Measurements from ENCODE around the gene SEMA6B.
"Not testable (repeated sequence)": the region's sequence is repeated elsewhere in the genome, so short reads cannot be mapped to it uniquely, and the experiment has no call there.

Gene SEMA6B

DNA sequence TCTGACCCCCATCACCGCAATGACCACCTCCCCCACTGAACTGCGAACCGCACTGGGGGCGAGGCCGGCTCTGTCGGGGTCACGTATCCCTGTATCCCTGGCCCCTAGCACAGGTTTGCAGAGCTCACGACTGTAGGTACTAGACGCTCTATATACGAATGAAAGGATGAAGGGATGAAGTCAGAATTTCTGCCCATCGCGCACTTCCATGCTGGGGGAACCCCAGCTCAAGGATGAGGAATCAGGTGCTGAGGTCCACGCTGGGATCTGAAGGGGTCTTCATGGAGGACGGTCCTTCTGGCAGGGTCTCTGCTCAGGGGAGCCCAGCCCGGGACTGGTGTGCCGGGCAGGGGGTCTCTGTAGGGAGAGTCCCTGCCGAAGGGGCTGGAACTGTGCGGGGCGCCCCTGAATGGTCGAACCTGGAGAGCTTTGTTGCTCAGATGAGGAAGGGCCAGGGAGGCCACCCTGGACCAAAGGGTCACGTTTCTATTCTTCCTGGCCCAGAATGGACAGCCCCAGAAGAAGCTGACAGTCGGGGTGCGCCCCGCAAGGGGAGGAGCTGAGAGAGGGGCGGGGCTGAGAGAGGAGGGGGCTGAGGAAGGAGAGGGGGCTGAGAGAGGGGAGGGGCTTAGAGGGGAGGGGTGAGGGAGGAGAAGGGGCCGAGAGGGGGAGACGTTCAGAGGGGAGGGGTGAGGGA is 37.9 kb upstream of the SEMA6B start:
- TF ChIP-seq, protein P1, sequence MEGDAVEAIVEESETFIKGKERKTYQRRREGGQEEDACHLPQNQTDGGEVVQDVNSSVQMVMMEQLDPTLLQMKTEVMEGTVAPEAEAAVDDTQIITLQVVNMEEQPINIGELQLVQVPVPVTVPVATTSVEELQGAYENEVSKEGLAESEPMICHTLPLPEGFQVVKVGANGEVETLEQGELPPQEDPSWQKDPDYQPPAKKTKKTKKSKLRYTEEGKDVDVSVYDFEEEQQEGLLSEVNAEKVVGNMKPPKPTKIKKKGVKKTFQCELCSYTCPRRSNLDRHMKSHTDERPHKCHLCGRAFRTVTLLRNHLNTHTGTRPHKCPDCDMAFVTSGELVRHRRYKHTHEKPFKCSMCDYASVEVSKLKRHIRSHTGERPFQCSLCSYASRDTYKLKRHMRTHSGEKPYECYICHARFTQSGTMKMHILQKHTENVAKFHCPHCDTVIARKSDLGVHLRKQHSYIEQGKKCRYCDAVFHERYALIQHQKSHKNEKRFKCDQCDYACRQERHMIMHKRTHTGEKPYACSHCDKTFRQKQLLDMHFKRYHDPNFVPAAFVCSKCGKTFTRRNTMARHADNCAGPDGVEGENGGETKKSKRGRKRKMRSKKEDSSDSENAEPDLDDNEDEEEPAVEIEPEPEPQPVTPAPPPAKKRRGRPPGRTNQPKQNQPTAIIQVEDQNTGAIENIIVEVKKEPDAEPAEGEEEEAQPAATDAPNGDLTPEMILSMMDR (IDR thresholded peaks at IDR 0.05; ENCODE audit: low read depth, low read length), result no peak
- Histone ChIP-seq H3K9me3 (ENCODE audit: severe bottlenecking) (no peaks in the 10 kb centered on the region), H3K4me3 (ENCODE audit: low read depth, low read length) (peak overlapping the region; percentile 25), H3K27me3 (ENCODE audit: insufficient read depth, low read depth, severe bottlenecking) (no peaks in the 10 kb centered on the region), H3K27ac (peak overlapping the region; percentile 14; the same call in 1 of the 2 replicates), H3K36me3 (no peaks in the 10 kb centered on the region)
- DNase-seq, result peak; percentile 75

GRCh38 chr19:4596033-4596904 is 36.8 kb upstream of the SEMA6B start:
- Histone ChIP-seq H3K27me3 (ENCODE audit: insufficient read depth, low read depth, severe bottlenecking) (no peaks in the 10 kb centered on the region), H3K36me3 (no peaks in the 10 kb centered on the region), H3K9me3 (ENCODE audit: severe bottlenecking) (no peaks in the 10 kb centered on the region), H3K27ac (peak overlapping the region; percentile 42), H3K4me3 (ENCODE audit: low read depth, low read length) (no peak overlapping the region)
- peak; percentile 85 for DNase-seq
- TF ChIP-seq, protein P1 (IDR thresholded peaks at IDR 0.05; ENCODE audit: low read depth, low read length), result no peak

GRCh38 chr19:4595158-4595557 is 35.7 kb upstream of the SEMA6B start:
- DNase-seq; H3K4me3 ChIP-seq (ENCODE audit: low read depth, low read length); H3K9me3 ChIP-seq (ENCODE audit: severe bottlenecking); H3K36me3 ChIP-seq; H3K27me3 ChIP-seq (ENCODE audit: insufficient read depth, low read depth, severe bottlenecking); H3K27ac ChIP-seq: not testable (repeated sequence)

DNA sequence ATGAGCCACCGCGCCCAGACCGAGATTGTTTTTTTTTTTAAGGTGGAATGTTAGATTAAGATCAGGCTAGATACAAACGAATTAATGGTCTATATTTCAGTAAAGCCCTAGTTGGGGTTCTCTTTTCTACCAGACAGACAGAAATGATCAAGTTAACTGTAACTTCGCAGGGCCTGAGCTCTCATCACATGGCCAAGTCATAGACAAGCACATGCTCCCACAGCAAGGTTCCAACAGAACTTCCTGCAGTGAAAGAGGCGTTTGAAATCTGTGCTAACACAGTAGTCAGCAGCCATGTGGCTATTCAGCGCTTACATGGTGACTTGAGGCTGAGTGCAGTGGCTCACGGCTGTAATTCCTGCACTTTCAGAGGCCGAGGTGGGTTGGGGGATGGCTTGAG is 34.7 kb upstream of the SEMA6B start:
- TF ChIP-seq, protein P1 (IDR thresholded peaks at IDR 0.05; ENCODE audit: low read depth, low read length), result no peak
- H3K27ac ChIP-seq, result no peak overlapping the region
- H3K4me3 ChIP-seq (ENCODE audit: low read depth, low read length), result no peak overlapping the region
- no peak for DNase-seq
- no peaks in the 10 kb centered on the region for H3K36me3 ChIP-seq
- H3K27me3 ChIP-seq (ENCODE audit: insufficient read depth, low read depth, severe bottlenecking), result no peaks in the 10 kb centered on the region
- H3K9me3 ChIP-seq (ENCODE audit: severe bottlenecking), result no peaks in the 10 kb centered on the region

DNA sequence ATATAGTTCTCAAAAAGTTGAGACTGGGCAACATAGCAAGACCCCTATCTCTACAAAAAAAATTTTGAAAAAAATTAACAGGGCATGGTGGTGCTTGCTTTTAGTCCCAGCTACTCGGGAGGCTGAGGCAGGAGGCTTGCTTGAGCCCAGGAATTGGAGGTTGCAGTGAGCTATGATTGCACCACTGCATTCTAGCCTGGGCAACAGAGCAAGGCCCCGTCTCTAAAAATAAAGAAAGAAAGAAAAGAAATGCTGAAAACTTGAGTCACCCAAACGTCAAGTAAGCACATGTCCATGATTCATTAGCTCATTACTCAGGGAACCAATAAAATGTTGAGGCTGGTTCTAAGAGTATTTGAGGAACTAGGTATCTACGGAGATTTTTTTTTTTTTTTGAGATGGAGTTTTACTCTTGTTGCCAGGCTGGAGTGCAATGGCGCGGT is 33.9 kb upstream of the SEMA6B start:
- no peaks in the 10 kb centered on the region for H3K9me3 ChIP-seq (ENCODE audit: severe bottlenecking)
- H3K27ac ChIP-seq, result no peak overlapping the region
- no peaks in the 10 kb centered on the region for H3K27me3 ChIP-seq (ENCODE audit: insufficient read depth, low read depth, severe bottlenecking)
- H3K4me3 ChIP-seq (ENCODE audit: low read depth, low read length), result no peak overlapping the region
- H3K36me3 ChIP-seq, result no peaks in the 10 kb centered on the region
- TF ChIP-seq, protein P1 (IDR thresholded peaks at IDR 0.05; ENCODE audit: low read depth, low read length), result no peak
- no peak for DNase-seq

DNA sequence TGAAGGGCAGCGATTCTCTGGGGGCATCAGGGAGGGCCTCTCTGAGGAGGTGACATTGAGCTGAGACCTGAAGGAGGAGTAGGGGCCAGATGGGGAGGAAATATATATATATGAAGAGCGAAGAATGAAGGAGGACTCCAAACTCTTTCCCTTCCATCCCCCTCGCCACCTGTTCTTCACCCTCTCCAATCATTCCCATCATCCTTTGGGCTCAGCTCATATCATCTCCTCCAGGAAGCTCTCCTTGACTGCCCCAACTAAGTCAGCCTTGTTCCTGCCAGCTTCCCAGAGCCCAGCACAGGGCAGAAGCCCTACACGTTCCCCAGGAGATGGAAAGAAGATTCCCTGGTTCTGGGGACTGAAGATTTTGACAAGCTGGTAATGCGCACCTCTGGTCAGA is 33.0 kb upstream of the SEMA6B start:
- no peaks in the 10 kb centered on the region for H3K27me3 ChIP-seq (ENCODE audit: insufficient read depth, low read depth, severe bottlenecking)
- no peaks in the 10 kb centered on the region for H3K36me3 ChIP-seq
- no peak for DNase-seq
- H3K9me3 ChIP-seq (ENCODE audit: severe bottlenecking), result no peaks in the 10 kb centered on the region
- TF ChIP-seq, protein P1 (IDR thresholded peaks at IDR 0.05; ENCODE audit: low read depth, low read length), result no peak
- no peak overlapping the region for H3K4me3 ChIP-seq (ENCODE audit: low read depth, low read length)
- H3K27ac ChIP-seq, result no peak overlapping the region
